Putamen (tissue), 1 donor: Measurements from ENCODE around the gene DNAH17.
A peak's percentile ranks its signal among the peaks of the same experiment; 100 is the strongest.

Source experiments
- DNase-seq: peaks from one replicate; pipeline ENCODE4 v3.0.0-alpha.2; 2016; ENCODE audit warnings: low spot score

DNAH17 gene

DNA sequence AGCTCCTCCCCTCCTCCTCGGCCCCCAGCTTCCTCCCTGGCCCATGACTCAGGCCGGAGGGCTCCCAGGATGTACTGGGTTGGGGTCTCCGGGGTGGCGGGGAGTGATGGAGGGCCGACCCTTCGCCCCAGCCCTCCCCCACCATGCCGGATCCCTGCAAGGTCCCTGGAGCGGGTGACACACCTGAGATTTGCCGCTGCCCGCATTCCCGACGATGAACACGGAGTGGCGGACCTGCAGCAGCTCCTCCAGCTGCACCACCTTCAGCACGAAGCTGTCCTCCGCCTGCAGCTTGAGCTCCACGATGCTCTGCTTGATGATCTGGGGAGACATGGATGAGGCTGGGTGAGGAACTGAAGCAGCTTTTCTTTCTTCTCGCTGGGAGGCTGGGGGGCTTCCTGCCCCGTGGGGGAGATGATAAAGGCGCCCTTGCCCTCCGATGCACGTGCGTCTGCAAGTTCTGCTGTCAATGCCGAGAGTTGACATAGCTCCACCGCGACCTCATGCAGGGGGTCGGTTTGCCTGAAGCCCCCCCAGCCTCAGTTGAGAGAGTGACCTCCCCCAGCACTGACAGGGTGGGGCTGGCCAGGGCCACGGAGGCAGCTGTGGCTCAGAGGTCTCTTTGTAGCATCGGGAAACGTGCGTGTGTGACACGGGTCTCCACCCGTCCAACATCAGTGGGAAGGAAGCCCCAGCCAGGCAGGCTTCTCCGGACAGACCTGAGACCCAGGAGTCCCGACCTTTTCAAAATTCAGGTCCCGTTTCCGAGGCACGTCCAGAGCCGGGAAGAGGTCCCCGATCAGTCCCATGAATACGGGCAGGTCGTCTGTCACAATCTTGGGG, 83.1 kb downstream of the DNAH17 start:
- DNase-seq: no peak

DNA sequence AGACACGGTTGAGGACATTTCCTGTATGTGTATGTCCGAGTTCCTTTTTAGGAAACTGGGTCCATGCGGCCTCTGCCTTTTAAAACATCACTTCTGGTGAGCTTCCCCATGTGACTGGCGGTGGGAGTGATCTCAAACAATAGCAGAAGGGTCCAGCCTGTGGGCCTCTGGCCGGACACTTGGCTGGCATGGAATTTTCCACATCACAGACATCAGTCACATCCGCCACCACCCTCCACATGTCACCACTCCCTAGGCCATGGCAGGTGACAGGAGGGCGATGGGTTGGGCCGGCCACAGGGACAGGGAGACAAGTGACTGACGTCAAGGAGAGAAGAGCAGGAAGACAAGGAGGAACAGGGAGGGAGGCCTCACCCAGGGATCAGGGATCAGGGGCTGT, 83.7 kb downstream of the DNAH17 start:
- DNase-seq: no peak

DNA sequence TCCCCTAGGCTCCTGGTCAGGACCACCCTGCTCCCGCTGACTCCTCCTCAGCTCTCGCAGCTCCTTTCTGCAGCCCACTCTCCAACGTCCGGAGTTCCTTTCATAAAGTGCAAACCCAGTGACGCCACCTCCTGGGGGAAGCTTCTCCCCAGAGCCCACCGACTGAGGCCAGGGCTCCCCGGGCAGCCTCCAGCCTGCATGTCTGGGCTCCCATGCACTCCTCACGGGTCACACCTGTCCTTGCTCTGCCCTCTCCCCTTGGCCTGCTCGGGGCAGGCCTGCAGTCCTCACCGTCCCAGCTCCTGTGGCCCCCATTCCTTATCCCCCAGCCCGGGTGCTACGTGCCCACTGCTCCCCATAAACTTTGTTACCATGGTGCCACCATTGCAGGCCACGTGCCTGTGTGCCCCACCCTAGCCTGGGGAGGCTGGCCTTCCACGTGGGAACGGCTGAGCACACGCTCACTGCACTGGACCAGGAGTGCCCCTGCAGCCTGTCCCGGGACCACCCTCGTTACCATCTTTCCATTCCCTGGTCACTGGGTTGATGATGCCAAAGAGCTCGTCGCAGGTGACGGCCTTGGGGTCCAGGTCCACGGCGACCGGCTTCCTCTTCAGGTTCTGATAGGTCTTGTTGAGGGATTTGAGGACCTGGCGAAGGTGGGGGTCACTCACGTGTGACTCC, 84.9 kb downstream of the DNAH17 start:
- no peak for DNase-seq

DNA sequence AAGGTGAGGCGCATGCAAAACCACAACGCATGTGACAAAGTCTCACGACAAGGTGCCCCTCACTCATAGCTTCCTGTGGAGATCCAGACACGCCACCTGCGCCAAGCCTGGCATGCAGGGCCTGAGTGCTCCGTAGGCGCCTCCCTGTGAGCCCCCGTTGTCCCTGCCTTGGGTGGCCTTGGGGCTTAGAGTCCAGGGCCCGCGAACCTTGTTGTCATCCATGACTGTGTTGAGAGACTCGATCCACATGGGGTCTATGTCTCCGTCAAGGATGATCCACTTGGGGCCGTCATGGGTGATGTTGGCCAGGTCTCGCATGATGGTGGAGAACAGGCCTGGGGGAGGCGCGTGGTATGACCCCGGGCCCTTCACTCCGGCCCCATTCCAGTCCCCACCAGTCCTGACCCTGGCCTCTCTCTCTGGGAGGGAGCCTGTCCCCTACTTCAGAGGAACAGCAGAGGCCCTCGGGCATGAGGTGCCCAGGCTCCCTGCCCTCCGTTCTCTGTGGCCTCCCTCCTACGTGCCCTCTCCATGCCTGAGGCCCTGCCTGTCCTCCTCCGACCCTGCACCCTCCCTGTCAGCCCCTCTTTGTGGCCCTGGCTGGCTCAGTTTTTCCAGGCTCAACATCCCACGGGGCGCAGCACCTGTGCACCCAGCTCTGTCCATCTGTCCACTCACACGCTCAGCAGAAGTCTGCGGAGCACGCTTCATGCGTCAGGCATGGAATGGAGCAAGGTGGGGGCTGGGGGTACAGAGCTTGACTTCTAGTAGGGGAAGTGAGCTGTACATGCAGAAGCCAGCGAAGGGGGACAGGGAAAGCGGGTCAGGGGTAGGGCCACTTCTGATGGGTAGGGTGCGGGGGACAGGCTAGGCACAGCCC, 85.7 kb downstream of the DNAH17 start:
- no peak for DNase-seq

DNA sequence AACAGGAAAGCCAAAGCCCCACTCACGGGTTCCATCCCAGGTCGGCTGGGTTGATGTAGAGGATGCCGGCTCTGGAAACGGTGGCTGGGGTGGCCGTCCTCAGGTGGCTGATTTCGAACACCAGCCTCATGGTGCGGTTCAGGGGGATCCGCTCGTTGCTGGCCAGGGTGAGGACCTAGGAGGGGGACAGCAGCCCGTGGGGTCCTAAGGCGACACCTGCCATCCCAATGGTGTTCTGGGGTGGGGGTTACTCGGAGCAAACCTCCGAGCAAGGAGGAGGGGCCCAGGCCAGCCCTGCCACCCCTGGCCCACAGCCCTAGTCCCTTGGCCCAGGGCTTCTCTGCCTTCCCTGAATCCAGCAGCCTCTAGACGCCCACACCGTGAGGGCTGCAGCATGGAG, 86.5 kb downstream of the DNAH17 start:
- DNase-seq: no peak

DNA sequence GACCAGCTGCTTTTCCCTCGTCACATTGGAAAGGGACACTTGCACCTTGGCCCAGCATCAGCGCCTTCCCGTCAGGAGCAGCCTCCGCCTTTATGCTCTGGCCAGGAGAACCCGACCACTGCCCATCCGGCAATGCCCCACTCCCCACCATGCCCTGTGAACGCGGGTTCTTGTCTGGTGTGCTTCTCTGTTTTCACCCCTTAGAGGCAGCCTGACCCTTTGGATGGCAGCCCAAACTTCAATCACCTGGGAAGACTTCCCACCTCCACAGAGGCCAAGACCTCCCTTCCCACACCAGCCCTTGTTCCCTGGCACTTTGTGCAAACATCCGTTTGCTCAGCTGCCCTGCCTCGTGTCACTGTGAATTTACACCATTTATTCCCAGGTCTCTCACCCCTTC, 87.0 kb downstream of the DNAH17 start:
- DNase-seq: no peak

DNA sequence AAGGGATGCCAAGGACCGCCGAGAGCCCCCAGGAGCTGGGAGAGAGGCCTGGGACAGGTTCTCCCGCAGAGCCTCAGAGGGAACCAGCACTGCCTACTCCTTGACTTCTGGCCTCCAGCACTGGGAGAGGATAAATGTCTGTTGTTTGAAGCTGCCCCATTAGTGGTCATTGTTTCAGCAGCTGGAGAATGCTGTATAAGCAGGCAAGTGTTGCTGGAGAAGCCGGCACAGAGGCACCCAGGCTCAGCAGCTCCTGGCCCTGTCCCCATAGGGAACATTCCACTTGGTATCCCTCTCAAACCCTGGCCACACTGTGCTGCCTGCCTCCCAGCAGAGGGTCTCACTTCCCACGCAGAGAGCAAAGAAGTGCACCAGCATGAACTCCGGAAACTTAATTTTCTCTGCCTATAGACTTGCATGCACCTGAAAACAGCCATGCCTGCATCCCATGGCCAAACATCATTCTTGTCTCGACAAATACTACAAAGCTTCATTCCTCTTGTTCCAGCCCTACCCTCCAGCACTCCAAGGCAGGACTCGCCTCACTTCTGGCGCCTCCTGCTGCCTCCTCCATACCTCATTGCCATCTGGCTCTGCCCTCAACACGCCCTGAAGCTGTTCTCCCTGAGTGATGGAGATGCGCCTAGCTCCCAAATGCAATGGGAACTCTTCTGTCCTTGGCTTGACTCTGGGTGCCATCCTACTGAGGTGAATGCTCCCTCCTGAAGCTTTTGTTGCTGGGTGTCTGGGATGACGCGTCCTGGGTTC, 88.1 kb downstream of the DNAH17 start:
- peak; percentile 66 for DNase-seq

DNA sequence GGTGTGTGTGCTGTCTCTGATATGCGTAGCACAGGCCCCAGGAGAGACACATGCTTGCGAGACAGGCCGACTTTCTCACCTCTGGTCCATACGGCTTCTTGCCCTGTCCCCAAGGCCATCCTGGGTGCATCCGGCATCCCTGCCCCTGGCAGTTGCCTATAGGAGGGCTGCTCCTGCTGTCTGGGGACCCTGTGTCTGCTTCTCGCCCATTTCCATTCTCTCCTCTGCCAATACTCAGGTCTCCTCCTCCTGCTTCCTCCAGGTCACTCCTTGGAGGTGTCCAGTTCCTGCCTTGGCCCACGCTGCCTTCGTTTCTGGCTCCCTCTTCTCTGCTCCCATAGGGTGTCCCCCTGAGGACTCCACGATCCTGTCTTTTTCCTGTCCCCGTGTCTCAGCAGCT, 89.0 kb downstream of the DNAH17 start:
- DNase-seq: no peak

DNA sequence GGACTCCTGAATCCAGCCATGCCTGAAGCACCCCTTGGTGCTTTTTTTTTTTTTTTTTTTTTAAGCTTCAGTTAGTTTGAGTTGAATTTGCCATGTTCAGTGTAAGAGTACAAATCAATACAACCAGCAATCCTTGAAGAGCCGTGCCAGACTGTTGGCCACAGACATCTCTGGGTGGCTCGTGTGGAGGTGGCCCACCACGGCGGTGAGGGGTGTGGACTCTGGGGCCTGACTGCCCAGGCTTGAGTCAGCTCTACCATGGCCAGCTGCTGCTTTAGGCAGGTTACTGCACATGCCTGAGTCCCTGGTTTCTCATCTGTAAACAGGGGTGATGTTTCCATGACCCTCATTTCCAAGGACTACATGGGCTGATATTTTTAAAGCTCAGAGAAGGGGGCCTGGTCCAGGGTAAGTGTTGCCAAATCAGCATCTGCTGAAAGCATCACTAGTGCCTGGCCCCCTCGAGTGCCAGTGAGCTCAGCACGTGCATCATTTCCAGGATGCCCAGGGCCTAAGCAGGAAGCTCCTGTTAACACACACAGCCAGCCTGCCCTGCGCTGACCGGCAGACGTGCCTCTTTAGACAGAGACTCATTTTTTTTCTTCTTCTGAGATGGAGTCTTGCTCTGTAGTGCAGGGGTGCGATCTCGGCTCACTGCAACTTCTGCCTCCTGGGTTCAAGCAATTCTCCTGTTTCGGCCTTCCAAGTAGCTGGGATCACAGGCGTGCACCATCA, 90.1 kb downstream of the DNAH17 start:
- DNase-seq: no peak

DNA sequence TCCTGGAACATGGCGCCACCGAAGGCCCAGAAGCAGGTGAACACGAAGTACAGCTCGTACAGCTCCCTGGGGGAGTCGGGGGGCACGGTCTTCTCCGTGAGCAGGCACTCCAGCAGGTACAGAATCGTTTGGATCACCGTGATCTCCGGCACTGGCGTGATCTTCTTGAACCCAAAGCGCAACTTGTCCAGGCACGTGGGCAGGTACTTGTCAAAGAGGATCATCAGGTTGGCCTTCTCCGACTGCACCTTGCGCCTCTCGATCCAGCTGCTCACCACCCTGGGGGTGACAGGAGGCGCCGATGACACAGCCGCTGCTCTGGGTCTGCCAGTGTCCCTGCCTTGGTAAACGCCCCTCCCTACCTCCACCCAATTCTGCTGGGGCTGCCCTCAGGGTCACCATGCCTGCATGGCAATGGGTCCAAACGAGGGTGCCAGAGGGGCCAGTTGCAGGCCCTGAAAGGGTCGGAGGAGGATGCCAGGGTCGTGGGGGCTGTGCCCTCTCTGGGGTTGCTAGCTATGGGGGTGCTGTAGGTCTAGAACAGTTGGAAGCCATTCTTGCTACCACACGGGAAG, 90.9 kb downstream of the DNAH17 start:
- DNase-seq: no peak

DNA sequence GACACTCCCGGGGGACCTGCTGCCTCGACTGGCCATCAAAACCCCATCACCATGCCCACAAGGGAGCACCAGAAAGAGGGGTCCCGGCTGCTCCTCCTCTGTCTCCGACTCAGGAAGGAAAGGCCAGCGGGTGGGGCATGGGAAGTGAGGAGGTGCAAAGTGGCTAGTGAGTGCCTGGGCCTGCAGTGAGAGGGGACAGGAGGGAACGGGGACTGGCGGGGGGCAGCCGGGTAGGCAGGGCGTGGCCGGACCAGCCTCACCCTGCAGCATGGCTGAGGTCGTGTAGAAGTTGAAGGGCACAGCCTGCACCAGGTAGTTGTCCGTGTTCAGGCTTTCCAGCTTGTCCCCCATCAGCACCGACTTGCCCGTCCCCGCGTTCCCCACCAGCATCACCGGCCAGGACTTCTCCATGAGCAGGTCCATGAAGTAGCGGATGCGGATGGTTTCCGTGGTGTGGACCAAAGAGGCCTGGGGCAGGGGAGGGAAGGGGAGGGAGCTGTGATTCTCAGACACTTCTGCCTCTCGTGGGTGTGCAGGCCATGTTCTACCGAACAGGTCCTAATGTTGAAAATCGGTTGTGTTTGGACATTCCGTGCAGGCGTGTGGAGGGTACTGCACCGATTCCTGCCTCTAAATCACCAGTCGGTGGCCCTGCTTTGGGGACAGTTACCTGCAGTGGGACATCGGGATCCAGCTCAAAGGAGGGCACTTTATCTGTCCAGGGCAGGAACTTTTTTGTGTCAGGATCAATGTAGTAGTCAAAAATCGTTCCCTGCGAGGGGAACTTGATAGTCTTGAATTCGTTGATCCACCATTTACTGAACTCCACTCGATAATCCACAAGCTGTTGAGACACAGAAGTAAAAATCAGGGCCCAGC, 91.7 kb downstream of the DNAH17 start:
- no peak for DNase-seq

DNA sequence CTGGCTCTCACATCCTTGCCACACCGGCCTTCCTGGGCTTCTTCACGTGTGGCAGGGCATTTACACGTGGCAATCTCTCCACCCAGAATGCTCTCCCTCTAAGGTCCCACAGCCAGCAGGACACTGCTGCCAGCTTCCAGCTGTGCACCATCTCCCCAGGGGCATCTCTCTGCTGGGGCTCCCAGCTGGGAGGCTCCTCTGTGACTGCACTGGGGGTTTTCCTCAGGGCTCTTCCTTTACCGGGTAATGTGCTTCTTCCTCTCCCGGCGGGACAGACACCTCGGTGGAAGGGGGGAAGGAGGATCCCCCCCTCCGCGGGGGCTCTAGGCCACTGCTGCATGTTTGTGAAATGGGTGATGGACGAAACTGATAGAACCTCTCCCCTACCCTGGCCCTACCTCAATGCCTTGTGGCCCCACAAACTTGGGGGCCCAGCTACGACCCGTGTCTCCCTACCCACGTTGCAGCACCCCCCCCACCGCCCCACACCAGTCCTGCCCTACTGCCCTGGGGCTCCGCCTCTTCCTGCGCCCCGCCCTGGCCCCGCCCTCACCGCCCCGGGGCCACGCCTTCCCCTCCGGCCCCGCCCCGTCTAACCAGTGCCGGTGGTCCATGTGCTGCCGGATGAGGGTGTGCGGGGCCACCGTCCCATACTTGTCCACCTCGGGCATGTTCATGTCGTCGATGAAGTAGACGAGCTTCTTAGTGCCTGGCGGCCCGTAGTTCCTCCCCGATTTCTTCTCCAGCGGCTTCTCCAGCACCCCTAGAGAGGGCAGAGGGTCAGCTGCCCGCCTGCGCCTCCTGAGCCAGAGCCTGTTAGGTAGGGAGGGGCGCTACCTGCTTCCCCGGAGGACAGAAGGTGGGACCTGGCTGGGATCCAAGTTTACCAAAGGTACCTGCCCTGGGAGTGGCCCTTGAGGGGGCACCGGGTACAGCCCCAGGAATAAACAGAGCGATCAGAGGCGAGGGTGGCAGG, 92.6 kb downstream of the DNAH17 start:
- DNase-seq: no peak

DNA sequence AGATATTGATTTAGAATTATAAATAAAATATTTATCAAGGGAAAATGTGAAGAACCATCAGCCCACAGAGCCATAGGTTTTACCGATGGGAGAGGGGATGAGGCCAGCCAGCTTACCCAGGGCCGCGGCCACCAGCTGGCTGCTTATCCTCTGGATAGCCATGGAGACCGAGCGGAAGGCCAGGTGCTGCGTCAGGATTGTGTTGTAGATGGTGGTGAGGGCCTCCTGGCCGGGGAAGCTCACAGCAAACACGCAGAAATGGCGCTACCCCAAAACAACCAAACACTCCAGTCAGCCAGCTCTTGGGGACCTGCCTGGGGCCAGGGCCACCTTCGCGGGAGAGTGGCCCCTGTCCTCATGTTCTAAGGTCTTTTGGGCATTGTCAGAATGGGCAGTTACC, 97.8 kb downstream of the DNAH17 start:
- no peak for DNase-seq

DNA sequence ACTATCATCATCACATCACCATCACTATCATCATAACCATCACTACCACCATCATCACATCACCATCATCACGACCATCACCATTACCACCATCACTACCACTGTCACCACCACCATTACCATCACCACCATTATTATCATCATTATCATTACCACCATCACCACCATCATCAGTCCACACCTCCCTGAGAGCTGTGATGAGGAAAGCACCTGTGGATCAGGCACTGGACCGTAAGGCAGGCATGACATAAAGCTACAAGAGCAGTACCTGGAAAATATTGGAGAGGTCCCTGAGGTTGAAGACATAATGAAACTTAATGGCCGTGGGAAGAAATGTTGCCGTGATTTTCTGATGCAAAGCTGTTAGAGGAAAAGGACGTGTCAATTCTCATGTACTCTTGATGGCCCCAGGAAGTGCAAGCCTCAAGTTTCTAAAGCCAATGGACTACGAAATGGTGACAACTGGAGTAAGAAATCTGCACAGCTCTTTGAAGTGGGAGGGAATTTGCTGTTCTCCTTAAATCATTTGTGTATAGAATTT, 98.4 kb downstream of the DNAH17 start:
- DNase-seq: no peak

DNA sequence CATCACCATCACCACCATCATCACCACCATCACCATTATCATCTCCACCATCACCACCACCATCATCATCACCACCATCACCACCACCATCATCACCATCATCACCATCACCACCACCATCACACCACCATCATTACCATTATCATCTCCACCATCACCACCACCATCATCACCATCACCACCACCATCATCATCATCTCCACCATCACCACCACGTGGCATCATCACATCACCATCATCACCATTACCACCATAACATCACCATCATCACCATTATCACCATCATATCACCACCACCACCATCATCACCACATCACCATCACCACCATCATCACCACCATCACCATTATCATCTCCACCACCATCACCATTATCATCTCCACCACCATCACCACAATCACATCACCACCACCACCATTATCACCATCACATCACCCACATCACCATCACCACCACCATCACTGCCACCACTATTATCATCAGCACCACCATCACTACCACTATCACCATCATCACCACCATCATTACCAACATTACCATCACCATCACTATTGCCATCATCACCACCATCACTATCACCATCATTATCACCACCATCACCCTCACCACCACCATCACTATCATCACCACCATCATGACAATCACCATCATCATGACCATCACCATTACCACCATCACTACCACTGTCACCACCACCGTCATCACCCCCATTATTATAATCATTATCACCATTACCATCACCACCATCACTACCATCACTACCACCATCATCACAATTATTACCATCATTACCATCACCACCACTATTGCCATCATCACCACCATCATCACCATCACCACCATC, 99.1 kb downstream of the DNAH17 start:
- no peak for DNase-seq

DNA sequence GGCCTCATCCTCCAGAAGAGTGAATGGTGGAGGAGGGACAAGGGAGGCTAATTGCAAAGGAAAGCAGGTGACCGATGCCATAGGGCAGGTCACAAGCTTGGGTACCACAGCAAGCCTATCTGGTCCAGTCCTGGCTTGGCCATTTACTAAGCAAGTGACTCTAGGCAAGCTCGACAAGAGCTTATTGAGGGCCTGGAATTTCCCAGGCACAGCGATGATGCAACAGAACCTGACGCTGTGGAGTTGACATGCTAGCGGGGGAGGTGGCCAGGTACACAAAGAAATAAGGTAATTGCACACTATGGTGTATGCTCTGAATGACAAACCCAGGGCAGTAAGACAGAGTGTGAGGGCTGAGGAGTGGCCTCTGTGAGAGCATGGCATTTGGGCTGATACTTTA, 100.2 kb downstream of the DNAH17 start:
- DNase-seq: no peak

DNA sequence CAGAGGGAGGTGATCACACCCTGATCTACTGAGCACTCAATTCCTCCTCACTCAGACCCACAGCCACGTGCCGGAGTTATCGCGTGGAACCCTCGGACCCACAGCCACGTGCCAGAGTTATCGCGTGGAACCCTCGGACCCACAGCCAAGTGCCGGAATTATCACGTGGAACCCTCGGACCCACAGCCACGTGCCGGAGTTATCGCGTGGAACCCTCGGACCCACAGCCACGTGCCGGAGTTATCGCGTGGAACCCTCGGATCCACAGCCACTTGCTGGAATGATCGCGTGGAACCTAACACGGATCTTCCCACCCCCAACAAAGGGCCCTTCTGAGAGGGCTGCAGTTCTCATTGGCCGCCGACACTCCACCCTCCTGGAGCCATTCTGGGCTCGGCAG, 101.0 kb downstream of the DNAH17 start:
- no peak for DNase-seq
